ENCODE results near the gene NEAT1. TPM values are rescaled to one million over a fixed set of nuclear protein-coding genes. Genes with fewer than 3 reads are reported as not detected.

NEAT1 gene
- total and polyA plus RNA-seq, 2 experiments from 2014 or later: 5.3 to 7.2 TPM

- TF ChIP-seq ZNF462 (CRISPR knock-in tag; IDR thresholded peaks at IDR 0.05): no peak
- no peak for TF ChIP-seq ZNF331 (CRISPR knock-in tag; IDR thresholded peaks at IDR 0.05; ENCODE audit: low read depth)
- TF ChIP-seq ETS1 (IDR thresholded peaks at IDR 0.05): no peak
- TF ChIP-seq CREB1 (CRISPR knock-in tag; IDR thresholded peaks at IDR 0.05; ENCODE audit: low read depth): no peak
- no peak for TF ChIP-seq STAT1 (IDR thresholded peaks at IDR 0.05; ENCODE audit: unreplicated experiment)
- no peak for TF ChIP-seq EZH2phosphoT487 (IDR thresholded peaks at IDR 0.05; ENCODE audit: unreplicated experiment)
- TF ChIP-seq CTCF (conservative IDR thresholded peaks at IDR 0.05; ENCODE audit: low read depth in 2 of 2): no peak
- no peak for TF ChIP-seq ZNF114 (CRISPR knock-in tag; IDR thresholded peaks at IDR 0.05)
- TF ChIP-seq POLR2AphosphoS5 (IDR thresholded peaks at IDR 0.05; ENCODE audit: low read depth): no peak
- TF ChIP-seq REST (IDR thresholded peaks at IDR 0.05; ENCODE audit: unreplicated experiment): no peak
Measured at GRCh38 chr11:65415499-65416340, 6.9 kb upstream of the NEAT1 start (continued).

All from GM23338 (cell line).